PC-3 (cell line): ENCODE data around the gene SETBP1.

Experiments
- CTCF ChIP-seq: fragments of 300-600 bp; sonication (generic); conservative IDR thresholded peaks from 2 replicates; pipeline ENCODE4 v1.5.1; 2017; ENCODE audit warnings: antibody characterized with exemption, low read depth, mild to moderate bottlenecking, low read length
- EZH2phosphoT487 ChIP-seq: fragments of 300-600 bp; sonication (generic); IDR thresholded peaks from 2 replicates; pipeline ENCODE4 v1.6.1; 2018; ENCODE audit warnings: mild to moderate bottlenecking, antibody characterized with exemption, low read length, borderline replicate concordance

- no peak for TF ChIP-seq CTCF
- no peak for TF ChIP-seq EZH2phosphoT487
Measured at GRCh38 chr18:45102126-45102525, 421.4 kb downstream of the SETBP1 start.
